HCT116 (cell line): ENCODE measurements around the gene GABPB1. TPM values are rescaled to one million over a fixed set of nuclear protein-coding genes. Genes with fewer than 3 reads are reported as not detected.

Experiments used
- ATAC-seq: fragments of 200-7000 bp; cut with Tn5 transposase; 2 replicates; pipeline ENCODE4 v1.9.1; 2020; ENCODE audit warnings: mild to moderate bottlenecking, moderate library complexity
- BruUV-seq: library from RNA; stranded (reverse); fragments of 400-500 nt; replicated peaks from 2 replicates; lab custom pipeline; 2021; lab: Mats Ljungman, UMichigan
- CTCF ChIA-PET: fragments of 300-600 bp; sonication (Branson Sonifier 250); formaldehyde crosslinking; loops from one replicate; lab custom pipeline; 2021; ENCODE audit warnings: antibody characterized with exemption; lab: Charles Lee
- POLR2A ChIA-PET: fragments of 300-600, 350-600 bp; sonication (Branson Sonifier 250); formaldehyde crosslinking; loops from one replicate; lab custom pipeline; 2021; ENCODE audit warnings: antibody characterized with exemption; lab: Charles Lee
- RAD21 ChIA-PET, 2 experiments: fragments of 300-600 bp; sonication (Branson Sonifier 250); formaldehyde crosslinking; loops; one replicate each; lab custom pipeline; 2023; ENCODE audit warnings: low total read pairs in 2 of 2; ENCODE audit not compliant: uncharacterized antibody in 2 of 2, unreplicated experiment in 2 of 2, low non-redundant PET in 1 of 2; lab: Charles Lee
- DNase-seq: peaks from one replicate; pipeline ENCODE4 v3.0.0-alpha.2; 2010; ENCODE audit warnings: low read depth, low spot score
- H2AFZ ChIP-seq: fragments of 200-600 bp; shearing (Covaris generic), sonication (generic); 2 replicates; pipeline ENCODE4 v1.6.1; 2017; ENCODE audit warnings: low read depth, mixed run types, mixed read lengths, antibody characterized with exemption, low read length; ENCODE audit not compliant: poor library complexity, severe bottlenecking
- H3K27ac ChIP-seq: 2 replicates; pipeline ENCODE4 v1.5.1; 2012; ENCODE audit warnings: low read depth, low read length
- H3K27me3 ChIP-seq: fragments of 200-600 bp; sonication (generic); 2 replicates; pipeline ENCODE4 v1.6.1; 2016; ENCODE audit warnings: mixed run types, low read length, mixed read lengths; ENCODE audit not compliant: insufficient read depth
- H3K36me3 ChIP-seq, 2 experiments: fragments of 200-500 bp in 1 of 2; fragments of 200-600 bp in 1 of 2; sonication (Bioruptor generic) in 1 of 2; sonication (generic) in 1 of 2; 2 replicates each; pipeline versions ENCODE4 v1.5.1 to v1.6.1; 2014 to 2016; ENCODE audit warnings: low read length in 2 of 2, inconsistent platforms in 1 of 2, mixed read lengths in 1 of 2, mixed run types in 1 of 2; ENCODE audit not compliant: insufficient read depth in 2 of 2, control insufficient read depth in 1 of 2
- H3K4me1 ChIP-seq, 2 experiments: fragments of 200-600 bp in 1 of 2; sonication (generic) in 1 of 2; 2 replicates each; pipeline versions ENCODE4 v1.5.1 to v1.6.1; 2012 to 2017; ENCODE audit warnings: low read length in 2 of 2, inconsistent platforms in 1 of 2, mild to moderate bottlenecking in 1 of 2, mixed read lengths in 1 of 2, mixed run types in 1 of 2, moderate library complexity in 1 of 2; ENCODE audit not compliant: insufficient read depth in 2 of 2, control insufficient read depth in 1 of 2
- H3K4me2 ChIP-seq: fragments of 200-600 bp; sonication (generic); 2 replicates; pipeline ENCODE4 v1.6.1; 2017; ENCODE audit warnings: mixed run types, low read length, mixed read lengths
- H3K4me3 ChIP-seq, 2 experiments: fragments of 200-600 bp in 1 of 2; sonication (generic) in 1 of 2; replicated peaks in 1 of 2; 2 replicates each; pipeline ENCODE4 v1.5.1; 2011 to 2016; ENCODE audit warnings: low read length in 2 of 2, control low read depth in 1 of 2, low read depth in 1 of 2, mild to moderate bottlenecking in 1 of 2, mixed read lengths in 1 of 2, mixed run types in 1 of 2
- H3K79me2 ChIP-seq: fragments of 200-600 bp; sonication (generic); 2 replicates; pipeline ENCODE4 v1.6.1; 2017; ENCODE audit warnings: mild to moderate bottlenecking, mixed run types, low read length, moderate library complexity, mixed read lengths; ENCODE audit not compliant: insufficient read depth
- H3K9ac ChIP-seq: fragments of 200-600 bp; sonication (generic); 2 replicates; pipeline ENCODE4 v1.6.1; 2016; ENCODE audit warnings: low read length, mixed read lengths
- H3K9me2 ChIP-seq: fragments of 200-600 bp; sonication (generic), shearing (Covaris generic); 2 replicates; pipeline ENCODE4 v1.6.1; 2017; ENCODE audit warnings: mixed run types, mild to moderate bottlenecking, moderate library complexity; ENCODE audit not compliant: insufficient read depth
- H3K9me3 ChIP-seq, 2 experiments: fragments of 200-500 bp in 1 of 2; fragments of 200-600 bp in 1 of 2; sonication (Bioruptor generic) in 1 of 2; sonication (generic) in 1 of 2; 2 replicates each; pipeline ENCODE4 v1.6.1; 2014 to 2017; ENCODE audit warnings: low read length in 2 of 2, mixed read lengths in 2 of 2, inconsistent platforms in 1 of 2, low read depth in 1 of 2, mild to moderate bottlenecking in 1 of 2, mixed run types in 1 of 2, moderate library complexity in 1 of 2; ENCODE audit not compliant: control insufficient read depth in 1 of 2, insufficient read depth in 1 of 2
- H4K20me1 ChIP-seq: fragments of 200-600 bp; sonication (generic), shearing (Covaris generic); 2 replicates; pipeline ENCODE4 v1.6.1; 2017; ENCODE audit warnings: mixed run types, mild to moderate bottlenecking, moderate library complexity; ENCODE audit not compliant: insufficient read depth
- CBX3 ChIP-seq: IDR thresholded peaks from 2 replicates; pipeline ENCODE4 v1.6.1; 2012; ENCODE audit warnings: low read depth
- ELF1 ChIP-seq: IDR thresholded peaks from 2 replicates; pipeline ENCODE4 v1.6.1; 2012; ENCODE audit warnings: low read depth, borderline replicate concordance
- FOSL1 ChIP-seq: IDR thresholded peaks from 2 replicates; pipeline ENCODE4 v1.6.1; 2012; ENCODE audit warnings: low read depth
- JUND ChIP-seq: IDR thresholded peaks from 2 replicates; pipeline ENCODE4 v1.6.1; 2012
- POLR2AphosphoS5 ChIP-seq: IDR thresholded peaks from 2 replicates; pipeline ENCODE4 v1.6.1; 2011; ENCODE audit warnings: mild to moderate bottlenecking, low read depth, low read length, moderate library complexity
- SP1 ChIP-seq: IDR thresholded peaks from 2 replicates; pipeline ENCODE4 v1.6.1; 2012; ENCODE audit warnings: low read depth
- TCF7L2 ChIP-seq: IDR thresholded peaks from 2 replicates; pipeline ENCODE4 v1.7.0; 2011; ENCODE audit warnings: borderline replicate concordance, inconsistent platforms; ENCODE audit not compliant: insufficient read depth, insufficient read length; ENCODE audit errors: extremely low read depth
- intact Hi-C: fragments of 100-400 bp; cut with micrococcal nuclease; formaldehyde crosslinking; loops from 2 replicates; pipeline ENCODE4 v1.10.0; 2022
- total RNA-seq: library from RNA; stranded (reverse); gene quantifications from one replicate; pipeline ENCODE4 v1.2.1, GENCODE V29; 2021; ENCODE audit not compliant: unreplicated experiment
- TF ChIP-seq, protein P1 (sequence below): IDR thresholded peaks from 2 replicates; pipeline ENCODE4 v1.6.1; 2011; ENCODE audit warnings: mild to moderate bottlenecking, low read length, moderate library complexity; ENCODE audit not compliant: insufficient replicate concordance; ENCODE audit errors: extremely low read depth
- TF ChIP-seq, protein P2 (sequence below), 3 experiments: fragments of 200-600 bp in 1 of 3; sonication (generic) in 1 of 3; IDR thresholded peaks in 2 of 3; conservative IDR thresholded peaks in 1 of 3; 2 replicates each; pipeline ENCODE4 v1.5.1; 2012 to 2017; ENCODE audit warnings: low read depth in 2 of 3, low read length in 2 of 3, antibody characterized with exemption in 1 of 3, borderline replicate concordance in 1 of 3, control low read depth in 1 of 3, mild to moderate bottlenecking in 1 of 3, mixed read lengths in 1 of 3, mixed run types in 1 of 3, moderate library complexity in 1 of 3; ENCODE audit not compliant: insufficient read depth in 1 of 3
- TF ChIP-seq, protein P3 (sequence below): IDR thresholded peaks from 2 replicates; pipeline ENCODE4 v1.6.1; 2012
- TF ChIP-seq, protein P4 (sequence below): IDR thresholded peaks from 2 replicates; pipeline ENCODE4 v1.6.1; 2012; ENCODE audit warnings: low read depth

GABPB1 gene
- total RNA-seq, 1 experiment from 2014 or later = 20.1 TPM

DNA sequence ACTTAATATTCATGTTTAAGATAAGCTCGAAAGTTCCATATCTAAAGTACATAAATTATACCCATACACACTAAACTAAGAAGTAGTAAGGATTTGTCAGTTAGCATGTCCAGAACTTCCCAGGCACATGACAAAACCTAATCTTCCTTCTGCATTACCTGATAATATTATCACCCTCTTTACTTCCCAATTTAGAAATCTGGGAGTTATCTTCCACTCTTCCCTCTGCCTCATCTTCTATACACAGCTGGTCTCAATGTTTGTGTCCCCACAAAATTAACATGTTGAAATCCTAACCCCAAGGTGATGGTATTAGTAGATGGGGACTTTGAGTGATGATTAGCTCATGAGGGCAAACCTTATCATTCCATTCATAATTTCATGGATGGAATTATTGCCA, 15.3 kb downstream of the GABPB1 start:
- TF ChIP-seq TCF7L2 (no peak), SP1 (no peak), POLR2AphosphoS5 (no peak), FOSL1 (no peak), ELF1 (no peak), JUND (no peak), CBX3 (no peak)
- TF ChIP-seq, protein P1, sequence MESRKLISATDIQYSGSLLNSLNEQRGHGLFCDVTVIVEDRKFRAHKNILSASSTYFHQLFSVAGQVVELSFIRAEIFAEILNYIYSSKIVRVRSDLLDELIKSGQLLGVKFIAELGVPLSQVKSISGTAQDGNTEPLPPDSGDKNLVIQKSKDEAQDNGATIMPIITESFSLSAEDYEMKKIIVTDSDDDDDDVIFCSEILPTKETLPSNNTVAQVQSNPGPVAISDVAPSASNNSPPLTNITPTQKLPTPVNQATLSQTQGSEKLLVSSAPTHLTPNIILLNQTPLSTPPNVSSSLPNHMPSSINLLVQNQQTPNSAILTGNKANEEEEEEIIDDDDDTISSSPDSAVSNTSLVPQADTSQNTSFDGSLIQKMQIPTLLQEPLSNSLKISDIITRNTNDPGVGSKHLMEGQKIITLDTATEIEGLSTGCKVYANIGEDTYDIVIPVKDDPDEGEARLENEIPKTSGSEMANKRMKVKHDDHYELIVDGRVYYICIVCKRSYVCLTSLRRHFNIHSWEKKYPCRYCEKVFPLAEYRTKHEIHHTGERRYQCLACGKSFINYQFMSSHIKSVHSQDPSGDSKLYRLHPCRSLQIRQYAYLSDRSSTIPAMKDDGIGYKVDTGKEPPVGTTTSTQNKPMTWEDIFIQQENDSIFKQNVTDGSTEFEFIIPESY = no peak
- TF ChIP-seq, protein P2, sequence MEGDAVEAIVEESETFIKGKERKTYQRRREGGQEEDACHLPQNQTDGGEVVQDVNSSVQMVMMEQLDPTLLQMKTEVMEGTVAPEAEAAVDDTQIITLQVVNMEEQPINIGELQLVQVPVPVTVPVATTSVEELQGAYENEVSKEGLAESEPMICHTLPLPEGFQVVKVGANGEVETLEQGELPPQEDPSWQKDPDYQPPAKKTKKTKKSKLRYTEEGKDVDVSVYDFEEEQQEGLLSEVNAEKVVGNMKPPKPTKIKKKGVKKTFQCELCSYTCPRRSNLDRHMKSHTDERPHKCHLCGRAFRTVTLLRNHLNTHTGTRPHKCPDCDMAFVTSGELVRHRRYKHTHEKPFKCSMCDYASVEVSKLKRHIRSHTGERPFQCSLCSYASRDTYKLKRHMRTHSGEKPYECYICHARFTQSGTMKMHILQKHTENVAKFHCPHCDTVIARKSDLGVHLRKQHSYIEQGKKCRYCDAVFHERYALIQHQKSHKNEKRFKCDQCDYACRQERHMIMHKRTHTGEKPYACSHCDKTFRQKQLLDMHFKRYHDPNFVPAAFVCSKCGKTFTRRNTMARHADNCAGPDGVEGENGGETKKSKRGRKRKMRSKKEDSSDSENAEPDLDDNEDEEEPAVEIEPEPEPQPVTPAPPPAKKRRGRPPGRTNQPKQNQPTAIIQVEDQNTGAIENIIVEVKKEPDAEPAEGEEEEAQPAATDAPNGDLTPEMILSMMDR (IDR thresholded peaks at IDR 0.05 in 2 of 3, conservative IDR thresholded peaks at IDR 0.05 in 1 of 3; ENCODE audit: borderline replicate concordance in 1 of 3, insufficient read depth in 1 of 3, low read depth in 2 of 3, low read length in 2 of 3) = no peak
- TF ChIP-seq, protein P3, sequence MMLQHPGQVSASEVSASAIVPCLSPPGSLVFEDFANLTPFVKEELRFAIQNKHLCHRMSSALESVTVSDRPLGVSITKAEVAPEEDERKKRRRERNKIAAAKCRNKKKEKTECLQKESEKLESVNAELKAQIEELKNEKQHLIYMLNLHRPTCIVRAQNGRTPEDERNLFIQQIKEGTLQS = no peak
- TF ChIP-seq, protein P4, sequence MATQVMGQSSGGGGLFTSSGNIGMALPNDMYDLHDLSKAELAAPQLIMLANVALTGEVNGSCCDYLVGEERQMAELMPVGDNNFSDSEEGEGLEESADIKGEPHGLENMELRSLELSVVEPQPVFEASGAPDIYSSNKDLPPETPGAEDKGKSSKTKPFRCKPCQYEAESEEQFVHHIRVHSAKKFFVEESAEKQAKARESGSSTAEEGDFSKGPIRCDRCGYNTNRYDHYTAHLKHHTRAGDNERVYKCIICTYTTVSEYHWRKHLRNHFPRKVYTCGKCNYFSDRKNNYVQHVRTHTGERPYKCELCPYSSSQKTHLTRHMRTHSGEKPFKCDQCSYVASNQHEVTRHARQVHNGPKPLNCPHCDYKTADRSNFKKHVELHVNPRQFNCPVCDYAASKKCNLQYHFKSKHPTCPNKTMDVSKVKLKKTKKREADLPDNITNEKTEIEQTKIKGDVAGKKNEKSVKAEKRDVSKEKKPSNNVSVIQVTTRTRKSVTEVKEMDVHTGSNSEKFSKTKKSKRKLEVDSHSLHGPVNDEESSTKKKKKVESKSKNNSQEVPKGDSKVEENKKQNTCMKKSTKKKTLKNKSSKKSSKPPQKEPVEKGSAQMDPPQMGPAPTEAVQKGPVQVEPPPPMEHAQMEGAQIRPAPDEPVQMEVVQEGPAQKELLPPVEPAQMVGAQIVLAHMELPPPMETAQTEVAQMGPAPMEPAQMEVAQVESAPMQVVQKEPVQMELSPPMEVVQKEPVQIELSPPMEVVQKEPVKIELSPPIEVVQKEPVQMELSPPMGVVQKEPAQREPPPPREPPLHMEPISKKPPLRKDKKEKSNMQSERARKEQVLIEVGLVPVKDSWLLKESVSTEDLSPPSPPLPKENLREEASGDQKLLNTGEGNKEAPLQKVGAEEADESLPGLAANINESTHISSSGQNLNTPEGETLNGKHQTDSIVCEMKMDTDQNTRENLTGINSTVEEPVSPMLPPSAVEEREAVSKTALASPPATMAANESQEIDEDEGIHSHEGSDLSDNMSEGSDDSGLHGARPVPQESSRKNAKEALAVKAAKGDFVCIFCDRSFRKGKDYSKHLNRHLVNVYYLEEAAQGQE = no peak
- DNase-seq = no peak
- Histone ChIP-seq H3K27ac (no peak overlapping the region), H3K36me3 (no peaks in the 10 kb centered on the region), H3K9me2 (no peaks in the 10 kb centered on the region), H2AFZ (no peak overlapping the region), H3K9me3 (no peaks in the 10 kb centered on the region), H4K20me1 (no peaks in the 10 kb centered on the region), H3K4me2 (no peak overlapping the region), H3K27me3 (no peaks in the 10 kb centered on the region), H3K4me3 (no peak overlapping the region), H3K4me1 (no peaks in the 10 kb centered on the region), H3K79me2 (peaks cover 35% of the 10 kb centered on the region; the same call in 1 of the 2 replicates), H3K9ac (no peak overlapping the region)
- no TSS peak for BruUV-seq
- POLR2A ChIA-PET = no interaction called here
- RAD21 ChIA-PET = no interaction called here
- ATAC-seq = no peak
- intact Hi-C loops = loop anchor here (10.0 kb wide), 1 partner anchor 55 kb away; no protein-coding TSS in a partner anchor
- CTCF ChIA-PET = interaction anchor here (0.6 to 1.4 kb wide), 2 partner anchors 24 to 37 kb away, joined by 3 to 4 read pairs; no protein-coding TSS in a partner anchor
